Keratinocyte (primary cell): ENCODE results near the gene HIGD2A. TPM values are rescaled to one million over a fixed set of nuclear protein-coding genes. Genes with fewer than 3 reads are reported as not detected.

Experiments used
- DNase-seq: peaks from one replicate; pipeline ENCODE4 v3.0.0-alpha.2; 2011; ENCODE audit warnings: low read depth, missing footprints, low spot score
- FAIRE-seq: peaks from 2 replicates; lab custom pipeline; 2011; peaks lifted over from hg19 to GRCh38; lab: Jason Lieb, UNC
- H2AFZ ChIP-seq: 2 replicates; pipeline ENCODE4 v1.6.0; 2012; ENCODE audit warnings: low read length, control low read depth, inconsistent platforms; ENCODE audit not compliant: control insufficient read depth
- H3K27ac ChIP-seq: 2 replicates; pipeline ENCODE4 v1.5.1; 2011; ENCODE audit warnings: low read length; ENCODE audit not compliant: control insufficient read depth, insufficient read depth
- H3K27me3 ChIP-seq: 3 replicates; pipeline ENCODE4 v1.6.0; 2011; ENCODE audit warnings: low read length; ENCODE audit not compliant: control insufficient read depth, insufficient read depth; ENCODE audit errors: extremely low read depth
- H3K36me3 ChIP-seq, 2 experiments: 2 replicates in 1 of 2; 3 replicates in 1 of 2; pipeline ENCODE4 v1.5.1; 2011; ENCODE audit warnings: low read length in 2 of 2, mild to moderate bottlenecking in 1 of 2; ENCODE audit not compliant: control insufficient read depth in 2 of 2, insufficient read depth in 2 of 2; ENCODE audit errors: extremely low read depth in 1 of 2
- H3K4me1 ChIP-seq: 3 replicates; pipeline ENCODE4 v1.5.1; 2011; ENCODE audit warnings: low read length; ENCODE audit not compliant: control insufficient read depth, insufficient read depth; ENCODE audit errors: extremely low read depth
- H3K4me2 ChIP-seq: 3 replicates; pipeline ENCODE4 v1.6.0; 2011; ENCODE audit warnings: low read depth, low read length; ENCODE audit not compliant: control insufficient read depth, insufficient read depth; ENCODE audit errors: extremely low read depth
- H3K4me3 ChIP-seq, 3 experiments: fragments of 200-600 bp in 1 of 3; sonication (generic) in 1 of 3; 2 replicates in 2 of 3; 3 replicates in 1 of 3; pipeline ENCODE4 v1.5.1; 2011 to 2016; ENCODE audit warnings: low read length in 3 of 3, mild to moderate bottlenecking in 3 of 3, control low read depth in 2 of 3, inconsistent platforms in 1 of 3, low read depth in 1 of 3, mixed read lengths in 1 of 3, mixed run types in 1 of 3, moderate library complexity in 1 of 3; ENCODE audit not compliant: control insufficient read depth in 2 of 3, insufficient read depth in 2 of 3; ENCODE audit errors: extremely low read depth in 1 of 3
- H3K79me2 ChIP-seq: 2 replicates; pipeline ENCODE4 v1.6.0; 2012; ENCODE audit warnings: low read length; ENCODE audit not compliant: control insufficient read depth, insufficient read depth
- H3K9ac ChIP-seq: 3 replicates; pipeline ENCODE4 v1.6.0; 2011; ENCODE audit warnings: low read length; ENCODE audit not compliant: control insufficient read depth, insufficient read depth; ENCODE audit errors: extremely low read depth
- H3K9me1 ChIP-seq: 3 replicates; pipeline ENCODE4 v1.6.0; 2011; ENCODE audit warnings: low read length; ENCODE audit not compliant: control insufficient read depth, insufficient read depth; ENCODE audit errors: extremely low read depth
- H3K9me3 ChIP-seq: 2 replicates; pipeline ENCODE4 v1.5.1; 2012; ENCODE audit warnings: low read depth, low read length; ENCODE audit not compliant: control insufficient read depth
- H4K20me1 ChIP-seq: 3 replicates; pipeline ENCODE4 v1.6.0; 2011; ENCODE audit warnings: low read length; ENCODE audit not compliant: control insufficient read depth, insufficient read depth; ENCODE audit errors: extremely low read depth
- CTCF ChIP-seq, 3 experiments: IDR thresholded peaks in 1 of 3; conservative IDR thresholded peaks in 1 of 3; optimal IDR thresholded peaks in 1 of 3; 2 replicates in 2 of 3; 3 replicates in 1 of 3; pipeline versions ENCODE3 to v1.5.1; 2011; ENCODE audit warnings: low read length in 3 of 3, mild to moderate bottlenecking in 3 of 3, moderate library complexity in 2 of 3, control low read depth in 1 of 3, inconsistent platforms in 1 of 3; ENCODE audit not compliant: insufficient read depth in 2 of 3; ENCODE audit errors: extremely low read depth in 1 of 3
- EZH2 ChIP-seq: IDR thresholded peaks from one replicate; pipeline ENCODE4 v1.6.1; 2012; ENCODE audit warnings: inconsistent platforms, mild to moderate bottlenecking, low read length, moderate library complexity
- dilution Hi-C: fragments of 300-500 bp; cut with MboI; formaldehyde crosslinking; loops from one replicate; pipeline ENCODE4 v1.7.0; 2020; ENCODE audit warnings: low sequenced_read_pairs; ENCODE audit not compliant: extremely low pct_ligation_motif_present
- polyA plus RNA-seq, 5 experiments: library from polyadenylated mRNA; depleted of rRNA in 3 of 5; stranded (reverse) in 3 of 5; stranded (forward) in 1 of 5; unstranded in 1 of 5; fragments of >200 nt; gene quantifications; 1 replicate in 1 of 5; 2 replicates in 3 of 5; 3 replicates in 1 of 5; pipeline versions ENCODE4 v1.2.1 to v1.2.3, GENCODE V29; 2011 to 2012; ENCODE audit warnings: missing spikeins in 2 of 5, low read depth in 1 of 5, low replicate concordance in 1 of 5

HIGD2A gene
- polyA plus RNA-seq, 1 donor (not counting 4 experiments of a cell fraction or from before 2014, with no cell fraction given), result 74.6 TPM

GRCh38 chr5:176415952-176416924 is 27.7 kb downstream of the HIGD2A start, which contains the start of gene CLTB:
CLTB (minus strand) TSS chr5:176416539; CDS start chr5:176416363, 176 bp downstream.
- Histone ChIP-seq H3K36me3 (peaks cover 1 to 2% of the 10 kb centered on the region in 2 experiments), H3K27me3 (no peaks in the 10 kb centered on the region), H4K20me1 (peaks cover 4% of the 10 kb centered on the region), H3K9me3 (no peaks in the 10 kb centered on the region), H3K27ac (peak within 1 kb of the TSS; percentile 86), H3K4me2 (peak within 1 kb of the TSS; percentile 77), H3K4me3 (peak within 1 kb of the TSS; percentile 86 to 95 (median 91)), H3K9me1 (no peaks in the 10 kb centered on the region), H3K9ac (peak within 1 kb of the TSS; percentile 91), H3K4me1 (peaks cover 57% of the 10 kb centered on the region), H2AFZ (peak within 1 kb of the TSS; percentile 35), H3K79me2 (peaks cover 42% of the 10 kb centered on the region)
- no peak for DNase-seq
- TF ChIP-seq EZH2 (no peak), CTCF (optimal IDR thresholded peaks at IDR 0.05 in 1 of 3, IDR thresholded peaks at IDR 0.05 in 1 of 3, conservative IDR thresholded peaks at IDR 0.05 in 1 of 3; ENCODE audit: extremely low read depth in 1 of 3, insufficient read depth in 2 of 3, low read length in 3 of 3) (peak in 2 of 3 experiments; percentile 64 to 87)
- dilution Hi-C loops, result no loop called here
- no peak for FAIRE-seq

- Histone ChIP-seq H3K9me3 (no peaks in the 10 kb centered on the region), H3K9ac (peak overlapping the region; percentile 59), H3K4me2 (peak overlapping the region; percentile 42), H3K4me3 (no peak overlapping the region), H3K27ac (peak overlapping the region; percentile 70), H2AFZ (peak overlapping the region; percentile 35), H4K20me1 (no peaks in the 10 kb centered on the region), H3K79me2 (peaks cover 39% of the 10 kb centered on the region), H3K4me1 (peaks cover 52% of the 10 kb centered on the region), H3K9me1 (no peaks in the 10 kb centered on the region), H3K27me3 (no peaks in the 10 kb centered on the region), H3K36me3 (peaks cover 1 to 2% of the 10 kb centered on the region in 2 experiments)
- dilution Hi-C loops, result no loop called here
- DNase-seq, result no peak
- no peak for TF ChIP-seq EZH2
- TF ChIP-seq CTCF (optimal IDR thresholded peaks at IDR 0.05 in 1 of 3, IDR thresholded peaks at IDR 0.05 in 1 of 3, conservative IDR thresholded peaks at IDR 0.05 in 1 of 3; ENCODE audit: extremely low read depth in 1 of 3, insufficient read depth in 2 of 3, low read length in 3 of 3), result no peak
- no peak for FAIRE-seq
These were observed 28.4 kb downstream of the HIGD2A start for GRCh38 chr5:176416965-176417364.
